OCI-LY3 (cell line): ENCODE data around the gene CTSE.
A peak's percentile ranks its signal among the peaks of the same experiment; 100 is the strongest.

Experiments used
- H2AFZ ChIP-seq: fragments of 200-600, 300-600 bp; shearing (Covaris generic); 2 replicates; pipeline ENCODE4 v1.6.0; 2014; ENCODE audit warnings: antibody characterized with exemption, low read depth, low read length
- H3K27ac ChIP-seq: fragments of 200-600, 300-600 bp; sonication (generic); 2 replicates; pipeline ENCODE4 v1.5.1; 2014; ENCODE audit warnings: mild to moderate bottlenecking, low read length, moderate library complexity, mixed read lengths
- H3K27me3 ChIP-seq: fragments of 200-600, 300-600 bp; sonication (generic); 2 replicates; pipeline ENCODE4 v1.6.1; 2014; ENCODE audit warnings: low read depth, low read length, mixed read lengths
- H3K36me3 ChIP-seq: fragments of 200-600, 300-600 bp; sonication (generic); replicated peaks from 2 replicates; pipeline ENCODE3; 2014; ENCODE audit warnings: low read depth, low read length, mixed read lengths
- H3K4me1 ChIP-seq: fragments of 300-600, 200-600 bp; sonication (generic); 2 replicates; pipeline ENCODE4 v1.6.1; 2014; ENCODE audit warnings: low read length, mixed read lengths
- H3K4me2 ChIP-seq: fragments of 200-600, 300-600 bp; sonication (generic); 2 replicates; pipeline ENCODE4 v1.6.1; 2014; ENCODE audit warnings: low read length, mixed read lengths
- H3K4me3 ChIP-seq: fragments of 300-600, 200-600 bp; sonication (generic); 2 replicates; pipeline ENCODE4 v1.5.1; 2014; ENCODE audit warnings: antibody characterized with exemption, mild to moderate bottlenecking, low read length, moderate library complexity
- H3K79me2 ChIP-seq: fragments of 300-600, 200-600 bp; shearing (Covaris generic); 2 replicates; pipeline ENCODE4 v1.6.1; 2014; ENCODE audit warnings: mild to moderate bottlenecking, low read length, mixed read lengths
- H3K9ac ChIP-seq: fragments of 300-600, 200-600 bp; shearing (Covaris generic); 2 replicates; pipeline ENCODE4 v1.6.0; 2014; ENCODE audit warnings: mild to moderate bottlenecking, low read length, moderate library complexity
- H3K9me3 ChIP-seq: fragments of 200-600, 300-600 bp; shearing (Covaris generic); 2 replicates; pipeline ENCODE4 v1.6.1; 2014; ENCODE audit warnings: low read length, mixed read lengths; ENCODE audit not compliant: insufficient read depth
- H4K20me1 ChIP-seq: fragments of 200-600, 300-600 bp; sonication (generic); 2 replicates; pipeline ENCODE4 v1.6.1; 2016; ENCODE audit warnings: low read length, mixed read lengths; ENCODE audit not compliant: insufficient read depth
- EZH2phosphoT487 ChIP-seq: fragments of 200-600 bp; shearing (Covaris generic); IDR thresholded peaks from 2 replicates; pipeline ENCODE4 v1.6.1; 2018; ENCODE audit warnings: antibody characterized with exemption, mixed run types, low read depth
- TF ChIP-seq, protein P1 (sequence below): fragments of 200-600, 300-600 bp; sonication (generic); IDR thresholded peaks from 2 replicates; pipeline ENCODE4 v1.5.1; 2014; ENCODE audit warnings: antibody characterized with exemption, low read length, low read depth

CTSE gene

DNA sequence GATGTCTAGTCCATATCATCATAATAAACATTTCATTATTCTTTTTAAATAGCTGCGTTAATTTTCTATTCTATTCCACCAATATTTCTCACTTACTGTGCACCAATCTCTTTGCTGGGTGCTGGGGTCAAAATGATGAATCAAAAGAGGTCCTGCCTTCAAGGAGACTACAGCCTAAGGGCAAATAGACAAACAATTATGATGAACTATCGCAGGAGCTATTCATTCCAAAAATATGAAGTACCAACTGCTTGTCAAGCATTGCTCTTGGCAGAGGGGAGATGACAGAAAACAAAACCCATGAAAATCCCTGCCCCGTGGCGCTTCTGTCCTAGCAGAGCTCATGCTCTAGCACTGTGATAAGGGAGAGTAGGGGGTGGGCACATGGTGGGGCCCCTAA, 51.6 kb downstream of the CTSE start:
- H3K4me2 ChIP-seq, result peak overlapping the region; percentile 51
- H3K4me1 ChIP-seq, result peaks cover 32% of the 10 kb centered on the region
- no peak overlapping the region for H3K4me3 ChIP-seq
- H3K9me3 ChIP-seq, result no peaks in the 10 kb centered on the region
- no peak overlapping the region for H3K9ac ChIP-seq
- H3K27me3 ChIP-seq, result no peaks in the 10 kb centered on the region
- H2AFZ ChIP-seq, result no peak overlapping the region
- H3K27ac ChIP-seq, result peak overlapping the region; percentile 50
- no peak for TF ChIP-seq EZH2phosphoT487
- TF ChIP-seq, protein P1, sequence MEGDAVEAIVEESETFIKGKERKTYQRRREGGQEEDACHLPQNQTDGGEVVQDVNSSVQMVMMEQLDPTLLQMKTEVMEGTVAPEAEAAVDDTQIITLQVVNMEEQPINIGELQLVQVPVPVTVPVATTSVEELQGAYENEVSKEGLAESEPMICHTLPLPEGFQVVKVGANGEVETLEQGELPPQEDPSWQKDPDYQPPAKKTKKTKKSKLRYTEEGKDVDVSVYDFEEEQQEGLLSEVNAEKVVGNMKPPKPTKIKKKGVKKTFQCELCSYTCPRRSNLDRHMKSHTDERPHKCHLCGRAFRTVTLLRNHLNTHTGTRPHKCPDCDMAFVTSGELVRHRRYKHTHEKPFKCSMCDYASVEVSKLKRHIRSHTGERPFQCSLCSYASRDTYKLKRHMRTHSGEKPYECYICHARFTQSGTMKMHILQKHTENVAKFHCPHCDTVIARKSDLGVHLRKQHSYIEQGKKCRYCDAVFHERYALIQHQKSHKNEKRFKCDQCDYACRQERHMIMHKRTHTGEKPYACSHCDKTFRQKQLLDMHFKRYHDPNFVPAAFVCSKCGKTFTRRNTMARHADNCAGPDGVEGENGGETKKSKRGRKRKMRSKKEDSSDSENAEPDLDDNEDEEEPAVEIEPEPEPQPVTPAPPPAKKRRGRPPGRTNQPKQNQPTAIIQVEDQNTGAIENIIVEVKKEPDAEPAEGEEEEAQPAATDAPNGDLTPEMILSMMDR, result no peak
- no peaks in the 10 kb centered on the region for H3K36me3 ChIP-seq
- H3K79me2 ChIP-seq, result no peaks in the 10 kb centered on the region
- H4K20me1 ChIP-seq, result no peaks in the 10 kb centered on the region

DNA sequence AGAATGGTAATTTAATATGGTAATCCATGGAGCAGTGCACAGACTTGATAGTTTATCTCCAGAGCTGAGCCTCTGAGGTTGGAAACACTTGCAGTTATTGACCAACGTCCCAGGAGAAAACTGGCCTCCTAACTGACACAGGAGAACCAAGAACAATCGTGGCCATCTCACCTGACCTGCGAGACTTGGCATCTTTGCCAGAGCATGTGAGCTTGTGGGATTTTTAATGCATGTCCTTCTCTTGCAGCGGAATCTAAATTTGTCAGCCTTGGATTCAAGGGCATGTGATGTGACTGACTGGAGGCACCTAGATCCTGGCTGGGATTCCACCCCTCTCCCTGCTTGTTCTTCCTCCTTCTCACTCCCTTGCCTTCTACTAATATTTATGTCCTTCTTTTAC, 52.6 kb downstream of the CTSE start:
- no peak overlapping the region for H3K4me3 ChIP-seq
- TF ChIP-seq EZH2phosphoT487, result no peak
- TF ChIP-seq, protein P1, result no peak
- H3K9ac ChIP-seq, result no peak overlapping the region
- no peak overlapping the region for H3K27ac ChIP-seq
- no peaks in the 10 kb centered on the region for H4K20me1 ChIP-seq
- no peak overlapping the region for H3K4me2 ChIP-seq
- H3K9me3 ChIP-seq, result no peaks in the 10 kb centered on the region
- H2AFZ ChIP-seq, result no peak overlapping the region
- H3K79me2 ChIP-seq, result no peaks in the 10 kb centered on the region
- no peaks in the 10 kb centered on the region for H3K36me3 ChIP-seq
- H3K4me1 ChIP-seq, result peaks cover 22% of the 10 kb centered on the region
- no peaks in the 10 kb centered on the region for H3K27me3 ChIP-seq

DNA sequence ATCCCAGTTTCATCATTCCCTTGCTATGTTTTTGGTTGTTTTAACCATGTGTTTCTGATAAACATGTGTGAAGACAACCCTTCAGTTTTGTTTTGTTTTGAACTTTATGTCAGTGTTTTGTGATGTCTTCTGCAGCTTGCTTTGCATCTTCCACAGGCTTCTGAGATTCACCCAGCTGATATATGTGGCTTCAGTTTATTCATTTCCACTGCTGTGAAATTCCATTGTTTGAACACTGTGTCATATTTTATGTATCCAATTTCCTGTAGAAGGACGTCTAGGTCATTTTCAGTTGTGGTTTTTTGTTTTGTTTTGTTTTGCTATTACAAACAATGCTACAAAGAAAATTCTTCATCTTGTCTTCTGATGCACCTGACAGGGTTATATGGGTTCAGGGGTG, 53.2 kb downstream of the CTSE start:
- Histone ChIP-seq H3K27ac (no peak overlapping the region), H3K79me2 (no peaks in the 10 kb centered on the region), H3K4me1 (peaks cover 23% of the 10 kb centered on the region), H3K4me3 (no peak overlapping the region), H3K36me3 (no peaks in the 10 kb centered on the region), H2AFZ (no peak overlapping the region), H3K9ac (no peak overlapping the region), H3K27me3 (no peaks in the 10 kb centered on the region), H3K9me3 (no peaks in the 10 kb centered on the region), H4K20me1 (no peaks in the 10 kb centered on the region), H3K4me2 (no peak overlapping the region)
- TF ChIP-seq, protein P1, result no peak
- no peak for TF ChIP-seq EZH2phosphoT487

DNA sequence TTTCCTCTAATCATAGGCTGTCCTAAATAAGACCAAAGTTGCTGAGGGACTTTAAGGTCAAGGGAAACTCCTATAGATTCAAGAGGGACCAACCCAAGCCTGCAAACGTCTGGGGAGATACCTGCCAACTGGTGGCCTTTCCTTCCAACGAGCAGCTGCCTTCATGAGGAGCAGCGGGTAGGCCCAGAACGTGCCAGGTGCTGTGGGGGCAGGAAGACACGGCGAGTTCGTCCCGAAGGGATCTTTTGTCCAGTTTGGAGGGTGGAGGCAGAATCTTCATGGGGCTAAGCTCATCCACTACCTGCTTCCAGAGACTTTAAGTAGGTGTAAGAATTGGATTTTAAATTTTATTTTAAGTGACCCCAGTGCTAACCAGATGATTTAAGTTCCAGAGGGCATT, 54.5 kb downstream of the CTSE start:
- H3K36me3 ChIP-seq, result no peaks in the 10 kb centered on the region
- H3K4me3 ChIP-seq, result no peak overlapping the region
- no peaks in the 10 kb centered on the region for H3K9me3 ChIP-seq
- no peak overlapping the region for H3K27ac ChIP-seq
- no peak for TF ChIP-seq EZH2phosphoT487
- TF ChIP-seq, protein P1, result no peak
- no peaks in the 10 kb centered on the region for H4K20me1 ChIP-seq
- peaks cover 25% of the 10 kb centered on the region for H3K4me1 ChIP-seq
- H3K27me3 ChIP-seq, result no peaks in the 10 kb centered on the region
- no peak overlapping the region for H3K4me2 ChIP-seq
- no peaks in the 10 kb centered on the region for H3K79me2 ChIP-seq
- no peak overlapping the region for H3K9ac ChIP-seq
- no peak overlapping the region for H2AFZ ChIP-seq
